CD4-positive, CD25-positive, alpha-beta regulatory T cell (primary cell): ENCODE results near the gene MRPS6. TPM values are rescaled to one million over a fixed set of nuclear protein-coding genes. Genes with fewer than 3 reads are reported as not detected.
A peak's percentile ranks its signal among the peaks of the same experiment; 100 is the strongest.

Source experiments
- ATAC-seq, 2 donors: fragments of 150-1000 bp; cut with Tn5 transposase; one replicate each; pipeline ENCODE4 v1.10.0; 2021; ENCODE audit warnings: low read depth in 2 of 2, moderate number of reproducible peaks in 2 of 2, moderate library complexity in 1 of 2
- DNase-seq, 3 donors: peaks; one replicate each; pipeline versions ENCODE4 v3.0.0 to v3.0.0-alpha.2; 2012 to 2022; ENCODE audit warnings: mixed read lengths in 1 of 3
- H3K27ac ChIP-seq: one replicate; pipeline ENCODE4 v1.7.0; 2013; ENCODE audit warnings: mild to moderate bottlenecking, low read length; ENCODE audit not compliant: insufficient read depth, poor library complexity, severe bottlenecking
- H3K27me3 ChIP-seq: one replicate; pipeline ENCODE4 v1.7.0; 2013; ENCODE audit warnings: low read length; ENCODE audit not compliant: control insufficient read depth, insufficient read depth
- H3K36me3 ChIP-seq: one replicate; pipeline ENCODE4 v1.7.0; 2013; ENCODE audit warnings: mild to moderate bottlenecking, low read length, moderate library complexity; ENCODE audit not compliant: control insufficient read depth, insufficient read depth
- H3K4me1 ChIP-seq: 2 replicates; pipeline ENCODE4 v1.7.0; 2013; ENCODE audit warnings: mild to moderate bottlenecking, low read length; ENCODE audit not compliant: insufficient read depth, control insufficient read depth, poor library complexity, severe bottlenecking
- H3K4me3 ChIP-seq: one replicate; pipeline ENCODE4 v1.7.0; 2013; ENCODE audit warnings: low read depth, mild to moderate bottlenecking, low read length, moderate library complexity
- H3K9me3 ChIP-seq, 2 experiments: 1 replicate in 1 of 2; 2 replicates in 1 of 2; pipeline ENCODE4 v1.7.0; 2013; ENCODE audit warnings: low read length in 2 of 2, mild to moderate bottlenecking in 1 of 2, moderate library complexity in 1 of 2; ENCODE audit not compliant: control insufficient read depth in 2 of 2
- H3K27ac Mint-ChIP-seq, 3 donors: one replicate each; pipeline ENCODE4 v1.8.0; 2020 to 2022; ENCODE audit warnings: mild to moderate bottlenecking in 3 of 3, mixed read lengths in 3 of 3, moderate library complexity in 2 of 3
- H3K27me3 Mint-ChIP-seq: one replicate; pipeline ENCODE4 v1.8.0; 2022; ENCODE audit warnings: mild to moderate bottlenecking, mixed read lengths
- H3K36me3 Mint-ChIP-seq: one replicate; pipeline ENCODE4 v1.8.0; 2020; ENCODE audit warnings: mixed read lengths
- H3K4me1 Mint-ChIP-seq, 4 donors: one replicate each; pipeline ENCODE4 v1.8.0; 2020 to 2022; ENCODE audit warnings: mixed read lengths in 4 of 4, mild to moderate bottlenecking in 1 of 4
- H3K4me3 Mint-ChIP-seq, 4 donors: one replicate each; pipeline ENCODE4 v1.8.0; 2020 to 2022; ENCODE audit warnings: mild to moderate bottlenecking in 4 of 4, mixed read lengths in 4 of 4, moderate library complexity in 3 of 4
- H3K9me3 Mint-ChIP-seq, 7 donors: one replicate each; pipeline ENCODE4 v1.8.0; 2020 to 2022; ENCODE audit warnings: mixed read lengths in 7 of 7, mild to moderate bottlenecking in 3 of 7, moderate library complexity in 2 of 7
- polyA plus RNA-seq, 4 donors: library from polyadenylated mRNA; unstranded; fragments of 300-500 nt; fragmentation: Illumina TruSeq; gene quantifications; one replicate each; pipeline ENCODE4 v1.2.3, GENCODE V29; 2021
- total RNA-seq: library from RNA; stranded (reverse); gene quantifications from one replicate; pipeline ENCODE4 v1.2.3, GENCODE V29; 2022

The MRPS6 gene
- total and polyA plus RNA-seq, 5 donors from 2014 or later: 34.9 to 203 (median 184) TPM

GRCh38 chr21:34116569-34116968 is 43.2 kb downstream of the MRPS6 start:
- no peak overlapping the region for H3K27ac ChIP-seq
- Mint-ChIP-seq H3K4me1 (peaks cover 25 to 65% (median 46%) of the 10 kb centered on the region in 4 donors), H3K9me3 (no peaks in the 10 kb centered on the region), H3K4me3 (no peak overlapping the region), H3K27ac (peak overlapping the region in 2 of 3 donors; percentile 13 to 57), H3K36me3 (peaks cover 27% of the 10 kb centered on the region), H3K27me3 (no peaks in the 10 kb centered on the region)
- no peaks in the 10 kb centered on the region for H3K9me3 ChIP-seq
- ATAC-seq: no peak
- H3K27me3 ChIP-seq: no peaks in the 10 kb centered on the region
- H3K36me3 ChIP-seq: peaks cover 2% of the 10 kb centered on the region
- H3K4me1 ChIP-seq: peaks cover 7% of the 10 kb centered on the region
- H3K4me3 ChIP-seq: no peak overlapping the region
- DNase-seq: no peak

DNA sequence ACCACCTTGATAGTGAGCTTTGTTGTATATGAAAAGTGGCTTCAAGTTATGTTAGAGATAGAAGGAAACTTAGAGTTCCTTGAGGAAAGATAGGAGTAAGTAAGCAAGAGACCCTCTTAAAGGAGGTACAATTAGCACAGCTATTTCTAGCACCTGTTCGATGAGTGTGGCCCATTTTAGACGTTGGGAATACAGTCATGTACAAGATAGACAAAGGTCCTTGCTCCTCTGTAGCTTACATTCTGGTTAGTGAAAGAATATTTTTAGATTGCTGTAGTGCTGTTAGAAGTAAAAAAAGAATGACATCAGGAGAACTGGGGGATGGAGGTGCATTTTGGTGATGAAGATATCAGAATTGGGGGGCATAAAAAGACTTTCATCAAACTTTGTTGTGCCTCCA is 47.5 kb downstream of the MRPS6 start:
- H3K4me3 Mint-ChIP-seq: no peak overlapping the region
- Histone ChIP-seq H3K9me3 (no peaks in the 10 kb centered on the region), H3K4me1 (peaks cover 3% of the 10 kb centered on the region), H3K27ac (no peak overlapping the region), H3K36me3 (peaks cover 11% of the 10 kb centered on the region), H3K27me3 (no peaks in the 10 kb centered on the region), H3K4me3 (no peak overlapping the region)
- H3K27ac Mint-ChIP-seq: no peak overlapping the region
- H3K27me3 Mint-ChIP-seq: no peaks in the 10 kb centered on the region
- H3K9me3 Mint-ChIP-seq: no peaks in the 10 kb centered on the region
- DNase-seq (no peak), ATAC-seq (no peak)
- H3K4me1 Mint-ChIP-seq: peaks cover 16 to 69% (median 38%) of the 10 kb centered on the region in 4 donors
- H3K36me3 Mint-ChIP-seq: peaks cover 21% of the 10 kb centered on the region

GRCh38 chr21:34122047-34122446 is 48.7 kb downstream of the MRPS6 start:
- peaks cover 22% of the 10 kb centered on the region for H3K36me3 Mint-ChIP-seq
- H3K27me3 Mint-ChIP-seq: no peaks in the 10 kb centered on the region
- Histone ChIP-seq H3K4me3 (no peak overlapping the region), H3K27me3 (no peaks in the 10 kb centered on the region), H3K9me3 (no peaks in the 10 kb centered on the region), H3K36me3 (peaks cover 15% of the 10 kb centered on the region), H3K4me1 (peaks cover 3% of the 10 kb centered on the region), H3K27ac (no peak overlapping the region)
- peaks cover 16 to 72% (median 38%) of the 10 kb centered on the region in 4 donors for H3K4me1 Mint-ChIP-seq
- H3K4me3 Mint-ChIP-seq: no peak overlapping the region
- peak overlapping the region in 1 of 3 donors; percentile 9 for H3K27ac Mint-ChIP-seq
- ATAC-seq (no peak), DNase-seq (no peak)
- no peaks in the 10 kb centered on the region for H3K9me3 Mint-ChIP-seq

- Histone ChIP-seq H3K27me3 (no peaks in the 10 kb centered on the region), H3K4me3 (no peak overlapping the region), H3K4me1 (peaks cover 3% of the 10 kb centered on the region), H3K9me3 (no peaks in the 10 kb centered on the region), H3K36me3 (peaks cover 24% of the 10 kb centered on the region), H3K27ac (no peak overlapping the region)
- Mint-ChIP-seq H3K36me3 (peaks cover 22% of the 10 kb centered on the region), H3K4me3 (no peak overlapping the region), H3K9me3 (no peaks in the 10 kb centered on the region), H3K27ac (peak overlapping the region; percentile 6 to 84 (median 16)), H3K27me3 (no peaks in the 10 kb centered on the region), H3K4me1 (peaks cover 16 to 71% (median 48%) of the 10 kb centered on the region in 4 donors)
- DNase-seq: no peak
- no peak for ATAC-seq
These were observed 50.2 kb downstream of the MRPS6 start for GRCh38 chr21:34123609-34124008.

DNA sequence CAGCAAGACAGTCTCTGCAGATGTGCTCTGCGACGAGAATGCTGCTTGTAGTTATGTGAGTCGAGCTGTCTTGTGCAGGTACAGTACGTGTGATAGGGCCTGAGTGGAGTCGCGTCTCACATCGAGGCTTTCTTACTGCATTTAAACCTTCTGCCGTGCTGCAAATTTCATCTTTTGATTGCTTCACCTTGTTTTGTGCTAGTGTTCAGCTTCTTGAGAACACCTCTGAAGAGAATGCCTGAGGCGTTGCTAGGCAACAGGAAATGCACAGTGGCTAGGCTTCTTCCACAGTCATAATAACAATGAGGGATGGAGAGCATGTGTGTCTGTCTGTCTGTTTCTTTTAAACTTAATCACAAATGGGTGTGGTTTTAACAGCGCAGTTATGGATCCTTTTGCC is 52.9 kb downstream of the MRPS6 start:
- H3K9me3 Mint-ChIP-seq: no peaks in the 10 kb centered on the region
- H3K36me3 Mint-ChIP-seq: peaks cover 22% of the 10 kb centered on the region
- peaks cover 20 to 83% (median 66%) of the 10 kb centered on the region in 4 donors for H3K4me1 Mint-ChIP-seq
- Histone ChIP-seq H3K27ac (no peak overlapping the region), H3K9me3 (no peaks in the 10 kb centered on the region), H3K27me3 (no peaks in the 10 kb centered on the region), H3K4me3 (no peak overlapping the region), H3K36me3 (peaks cover 24% of the 10 kb centered on the region), H3K4me1 (peaks cover 28% of the 10 kb centered on the region)
- H3K27me3 Mint-ChIP-seq: no peaks in the 10 kb centered on the region
- H3K27ac Mint-ChIP-seq: peak overlapping the region in 2 of 3 donors; percentile 26 to 83
- H3K4me3 Mint-ChIP-seq: no peak overlapping the region
- no peak for ATAC-seq
- DNase-seq: peak in 2 of 3 donors; percentile 23 to 52

DNA sequence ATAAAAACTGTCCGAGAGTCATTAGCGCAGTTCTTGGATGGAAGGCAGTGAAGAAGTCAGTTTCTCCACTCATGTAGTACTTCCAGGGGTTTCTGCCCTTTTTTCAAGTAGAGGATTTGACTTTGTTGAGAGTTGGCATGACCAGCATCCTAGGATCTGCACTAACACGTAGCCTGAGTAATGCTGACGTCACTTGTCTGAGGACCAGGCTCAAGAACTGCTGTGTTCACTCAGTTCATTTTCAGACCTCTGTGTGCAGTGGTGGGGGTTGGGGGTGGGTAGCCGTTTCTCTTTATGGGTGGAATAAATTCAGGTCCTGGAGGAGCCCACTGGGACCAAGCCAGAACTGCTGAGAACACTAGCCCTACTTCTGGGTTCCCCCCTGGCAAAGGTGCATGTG is 53.3 kb downstream of the MRPS6 start:
- ATAC-seq: no peak
- H3K4me3 Mint-ChIP-seq: no peak overlapping the region

GRCh38 chr21:34128124-34128523 is 54.7 kb downstream of the MRPS6 start:
- Histone ChIP-seq H3K27ac (no peak overlapping the region), H3K4me1 (peaks cover 47% of the 10 kb centered on the region), H3K4me3 (no peak overlapping the region), H3K27me3 (no peaks in the 10 kb centered on the region), H3K36me3 (peaks cover 27% of the 10 kb centered on the region), H3K9me3 (no peaks in the 10 kb centered on the region)
- Mint-ChIP-seq H3K4me3 (no peak overlapping the region), H3K36me3 (peaks cover 24% of the 10 kb centered on the region), H3K9me3 (no peaks in the 10 kb centered on the region), H3K27ac (peak overlapping the region; percentile 42 to 87 (median 55)), H3K27me3 (no peaks in the 10 kb centered on the region), H3K4me1 (peaks cover 20 to 87% (median 78%) of the 10 kb centered on the region in 4 donors)
- DNase-seq: no peak
- ATAC-seq: no peak

More for the DNA sequence above, 53.3 kb downstream of the MRPS6 start:
- no peak overlapping the region for H3K4me3 ChIP-seq
- no peak overlapping the region for H3K27ac ChIP-seq
- H3K4me1 ChIP-seq: peaks cover 32% of the 10 kb centered on the region
- no peaks in the 10 kb centered on the region for H3K9me3 ChIP-seq
- Mint-ChIP-seq H3K4me1 (peaks cover 20 to 83% (median 68%) of the 10 kb centered on the region in 4 donors), H3K9me3 (no peaks in the 10 kb centered on the region), H3K27me3 (no peaks in the 10 kb centered on the region), H3K27ac (peak overlapping the region in 2 of 3 donors; percentile 26 to 83), H3K36me3 (peaks cover 22% of the 10 kb centered on the region)
- peaks cover 24% of the 10 kb centered on the region for H3K36me3 ChIP-seq
- DNase-seq: no peak
- H3K27me3 ChIP-seq: no peaks in the 10 kb centered on the region

GRCh38 chr21:34128674-34129038 is 55.3 kb downstream of the MRPS6 start:
- no peaks in the 10 kb centered on the region for H3K27me3 ChIP-seq
- Mint-ChIP-seq H3K4me1 (peaks cover 25 to 88% (median 78%) of the 10 kb centered on the region in 4 donors), H3K27ac (peak overlapping the region; percentile 46 to 85 (median 84)), H3K36me3 (peaks cover 30% of the 10 kb centered on the region), H3K4me3 (peak overlapping the region in 2 of 4 donors; percentile 46 to 48), H3K27me3 (no peaks in the 10 kb centered on the region), H3K9me3 (peaks cover 0 to 5% (median 0%) of the 10 kb centered on the region in 7 donors)
- peaks cover 27% of the 10 kb centered on the region for H3K36me3 ChIP-seq
- H3K9me3 ChIP-seq: no peaks in the 10 kb centered on the region
- ATAC-seq (no peak), DNase-seq (no peak)
- peak overlapping the region; percentile 62 for H3K27ac ChIP-seq
- peak overlapping the region; percentile 55 for H3K4me3 ChIP-seq
- peaks cover 52% of the 10 kb centered on the region for H3K4me1 ChIP-seq
